Measurements from ENCODE around the gene GPR82. TPM values are rescaled to one million over a fixed set of nuclear protein-coding genes. Genes with fewer than 3 reads are reported as not detected.
"Not testable (repeated sequence)": the region's sequence is repeated elsewhere in the genome, so short reads cannot be mapped to it uniquely, and the experiment has no call there.

GPR82 gene, protein sequence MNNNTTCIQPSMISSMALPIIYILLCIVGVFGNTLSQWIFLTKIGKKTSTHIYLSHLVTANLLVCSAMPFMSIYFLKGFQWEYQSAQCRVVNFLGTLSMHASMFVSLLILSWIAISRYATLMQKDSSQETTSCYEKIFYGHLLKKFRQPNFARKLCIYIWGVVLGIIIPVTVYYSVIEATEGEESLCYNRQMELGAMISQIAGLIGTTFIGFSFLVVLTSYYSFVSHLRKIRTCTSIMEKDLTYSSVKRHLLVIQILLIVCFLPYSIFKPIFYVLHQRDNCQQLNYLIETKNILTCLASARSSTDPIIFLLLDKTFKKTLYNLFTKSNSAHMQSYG
- total RNA-seq (2014; rRNA removed; shearing (Covaris generic)): not detected in 2 replicates

DNA sequence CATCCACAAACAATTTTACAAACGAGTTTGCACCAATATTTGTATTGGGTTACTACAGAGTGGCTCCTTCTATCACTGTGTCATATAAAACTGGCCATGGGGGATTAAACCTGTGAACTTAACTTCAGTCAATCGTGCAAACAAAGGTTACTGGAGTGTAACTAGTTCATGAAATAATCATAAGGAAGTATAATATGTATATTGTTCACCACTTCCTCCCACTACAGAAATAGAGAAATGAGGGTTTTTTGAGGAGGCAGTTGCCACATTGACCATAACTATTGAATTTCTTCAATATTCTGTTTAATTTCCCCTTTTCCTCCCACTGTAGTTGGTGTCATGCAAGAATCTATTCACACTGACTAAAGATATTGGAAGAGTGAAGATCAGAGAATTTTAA, at the start of gene GPR82:
GPR82 (plus strand) TSS at position 356 of the 400 bp plus-strand sequence. CDS start 2,846 bp downstream, outside the sequence.
- no peak for DNase-seq (ENCODE audit: low read depth)

DNA sequence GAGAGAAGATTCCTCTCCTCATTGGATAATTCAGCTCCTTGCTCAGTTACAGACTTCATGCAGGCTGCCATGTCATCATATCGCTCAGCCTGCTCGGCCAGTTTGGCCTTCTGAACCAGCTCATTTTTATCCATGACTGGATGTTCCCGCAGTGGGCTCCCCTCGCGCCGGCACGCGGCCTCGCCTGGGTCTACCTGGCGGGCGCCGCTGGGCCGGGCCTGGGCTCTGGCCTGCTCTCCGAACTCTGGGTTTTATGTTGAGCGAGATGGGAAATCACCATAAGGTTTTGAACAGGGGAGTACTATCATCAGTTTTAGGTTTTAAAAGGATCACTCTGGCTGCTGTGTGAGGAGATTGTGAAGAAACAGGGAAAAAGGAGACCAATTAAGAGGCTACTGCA, 47.6 kb upstream of the GPR82 start:
- not testable (repeated sequence) for DNase-seq (ENCODE audit: low read depth)

DNA sequence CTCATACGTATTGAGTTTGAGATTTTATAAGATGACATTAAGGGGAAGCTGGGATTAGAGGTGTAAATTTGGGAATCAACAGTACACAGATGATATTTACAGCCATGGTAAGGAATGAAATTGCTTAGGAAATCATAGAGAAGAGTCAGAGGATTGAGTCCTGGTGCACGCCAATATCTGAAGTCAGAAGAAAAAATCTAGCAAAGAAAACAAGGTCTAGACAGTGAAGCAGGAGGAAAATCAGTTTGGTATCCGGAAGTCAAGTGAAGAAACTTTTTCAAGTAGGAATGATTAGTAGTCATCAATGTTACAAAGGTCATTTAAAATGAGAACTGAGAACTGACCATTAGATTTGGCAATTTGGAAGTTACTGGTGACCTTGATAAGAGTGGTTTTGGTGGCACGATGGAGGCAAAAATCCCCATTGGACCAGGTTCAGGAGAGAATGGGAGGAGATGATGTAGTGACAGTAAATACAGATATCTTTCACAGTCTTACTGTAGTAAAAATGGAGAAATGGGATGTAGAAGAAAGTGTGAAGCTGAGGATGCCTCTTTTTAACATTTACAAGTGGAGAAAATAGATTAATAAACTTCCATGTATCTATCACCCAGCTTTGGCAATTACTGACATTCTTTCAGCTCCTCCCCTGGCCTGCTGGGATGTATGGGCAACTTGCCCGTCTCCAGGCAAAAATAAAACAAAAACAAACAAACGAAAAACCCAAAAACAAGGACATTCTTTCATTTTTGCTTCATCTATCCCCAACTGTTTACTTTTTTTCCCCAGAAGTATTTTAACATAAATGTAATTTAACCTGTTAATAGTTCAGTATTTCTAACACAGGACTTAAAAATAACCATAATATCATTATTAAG, 46.6 kb upstream of the GPR82 start:
- DNase-seq (ENCODE audit: low read depth): no peak

DNA sequence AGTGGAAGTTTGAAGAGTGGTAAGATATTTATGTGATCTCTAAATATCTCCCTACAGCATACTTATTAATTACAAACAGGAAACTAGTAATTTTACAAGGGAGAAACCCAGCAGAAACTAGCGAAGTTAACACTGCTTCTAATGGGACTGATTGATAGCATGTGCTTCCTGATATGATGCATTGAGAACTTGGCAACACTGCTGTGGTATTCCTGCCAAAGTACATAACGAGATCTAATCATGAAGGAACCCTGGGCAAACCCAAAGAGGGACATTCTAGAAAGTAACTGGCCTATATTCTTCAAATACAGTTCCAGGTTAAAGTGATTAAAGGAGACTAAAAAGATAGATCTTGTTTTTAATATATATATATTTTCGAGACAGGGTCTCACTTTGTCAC, 39.8 kb upstream of the GPR82 start:
- no peak for DNase-seq (ENCODE audit: low read depth)

DNA sequence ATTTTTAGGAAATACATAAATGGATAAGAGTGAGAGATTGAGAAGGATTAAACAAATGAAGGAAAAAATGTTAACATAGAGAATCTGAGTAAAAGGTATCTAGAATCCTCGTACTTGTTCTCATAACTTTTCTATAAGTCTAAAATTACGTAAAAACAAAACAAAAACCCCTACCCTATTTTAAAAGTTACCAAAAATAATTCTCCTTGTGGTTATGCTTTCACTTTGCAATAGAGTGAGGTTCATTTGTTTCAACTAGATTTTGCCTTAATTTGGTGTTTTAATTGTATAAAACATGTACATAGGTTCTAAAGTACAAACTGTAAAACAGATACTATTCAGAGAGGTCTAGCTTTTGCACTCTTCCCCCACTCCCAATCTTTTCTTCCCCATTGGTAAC, 39.0 kb upstream of the GPR82 start:
- DNase-seq (ENCODE audit: low read depth): no peak

DNA sequence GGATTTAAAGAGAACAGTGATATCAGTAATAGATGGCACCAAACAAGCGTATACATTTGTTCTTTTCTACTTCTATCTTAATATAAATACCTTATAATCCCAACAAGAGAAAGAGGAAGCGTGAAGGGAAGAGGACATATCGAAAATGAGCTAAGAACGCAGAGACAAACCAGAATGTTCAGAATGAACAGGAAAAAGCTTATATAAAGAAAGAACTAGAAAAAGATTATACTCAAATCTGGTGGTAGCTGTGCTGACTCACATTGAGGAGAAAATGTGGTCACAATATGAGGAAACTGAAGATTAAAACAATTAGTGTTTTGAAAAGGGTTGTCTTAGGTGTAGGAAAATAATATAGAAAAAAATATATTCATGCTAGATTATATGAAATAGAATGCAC, 37.2 kb upstream of the GPR82 start:
- DNase-seq (ENCODE audit: low read depth): no peak

DNA sequence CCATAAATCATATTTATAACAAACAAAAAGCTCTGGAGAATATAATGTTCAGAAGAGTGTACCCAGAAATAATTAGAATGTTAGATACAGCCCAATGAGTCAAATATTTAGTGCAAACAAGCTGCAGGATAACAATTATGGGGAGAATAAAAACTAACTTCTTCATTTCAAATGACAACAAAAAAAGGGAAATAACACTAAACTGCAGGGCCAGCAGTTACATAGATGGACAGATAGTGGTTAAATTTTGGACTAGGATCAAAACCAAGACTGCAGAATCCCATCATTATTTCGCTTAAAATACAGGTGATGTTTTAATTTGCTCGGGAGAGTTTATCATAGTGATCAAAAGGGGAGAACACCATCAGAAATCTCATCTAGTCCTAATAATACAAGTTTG, 35.8 kb upstream of the GPR82 start:
- no peak for DNase-seq (ENCODE audit: low read depth)

DNA sequence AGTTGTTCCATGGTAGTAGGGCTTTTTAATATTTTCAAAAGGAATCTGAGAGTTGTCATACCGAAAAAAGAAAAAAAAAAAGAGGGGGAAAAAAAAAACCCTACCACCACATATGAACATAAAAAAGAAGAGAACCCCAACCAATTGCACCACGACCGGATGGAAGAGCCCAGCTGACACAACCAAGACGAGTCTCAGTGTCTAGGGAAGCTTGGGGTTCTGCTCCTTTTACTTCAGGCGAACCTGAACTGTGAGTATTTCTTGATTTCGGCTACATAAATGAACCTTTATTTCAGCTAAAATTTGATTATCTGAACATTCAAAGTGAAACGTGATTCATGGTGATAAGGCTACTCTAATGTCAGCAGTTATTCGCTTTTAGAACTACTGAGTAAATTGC, 35.1 kb upstream of the GPR82 start, which contains the start of gene GPR34:
GPR34 (plus strand) TSS at position 139 of the 400 bp plus-strand sequence. CDS start 6,661 bp downstream, outside the sequence.
- DNase-seq (ENCODE audit: low read depth): no peak

DNA sequence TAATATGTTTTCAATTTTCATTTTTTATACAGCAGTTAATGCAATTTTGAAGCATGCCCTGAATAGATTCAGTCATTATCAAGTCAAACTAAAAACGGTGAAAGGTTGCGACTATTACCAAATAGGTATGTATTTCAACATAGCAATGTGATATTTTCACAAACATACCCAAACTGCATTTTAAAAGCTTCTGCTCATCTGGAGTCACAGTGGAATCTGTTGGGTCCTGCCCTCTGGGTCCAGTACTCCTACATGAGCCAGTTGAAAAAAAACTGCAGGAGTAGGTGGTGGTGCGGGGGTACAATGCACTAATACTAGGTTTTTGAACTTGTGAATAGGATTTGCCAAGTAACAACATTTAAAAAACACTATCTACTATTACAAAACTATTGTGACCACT, 34.3 kb upstream of the GPR82 start:
- no peak for DNase-seq (ENCODE audit: low read depth)

DNA sequence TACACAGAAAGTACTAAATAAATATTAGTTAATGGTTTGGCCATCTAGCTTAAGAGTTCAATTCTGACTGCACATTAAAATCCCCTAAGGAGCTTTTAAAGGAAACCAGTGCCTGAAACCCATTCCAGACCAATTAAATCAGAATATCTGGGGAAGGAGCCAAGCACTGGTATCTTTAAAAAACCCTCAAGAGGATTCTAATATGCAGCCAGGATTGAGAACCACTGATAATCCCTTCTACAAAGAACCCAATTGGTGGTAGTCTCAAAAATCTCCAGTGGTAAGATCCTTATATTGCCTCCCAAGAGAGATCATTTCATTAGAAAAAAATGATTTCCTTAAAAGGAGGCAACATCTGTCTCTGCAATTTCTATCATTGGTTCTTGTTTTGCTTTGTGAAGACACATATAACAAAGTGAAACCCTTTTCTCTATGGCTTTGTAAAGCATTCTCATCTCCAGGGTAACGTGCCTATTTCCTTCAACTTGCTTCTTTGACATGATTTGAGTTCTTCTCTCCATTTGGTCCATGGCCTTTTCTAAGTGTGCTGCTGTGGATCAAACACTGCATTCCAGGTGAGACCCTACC, 31.7 kb upstream of the GPR82 start:
- no peak for DNase-seq (ENCODE audit: low read depth)

DNA sequence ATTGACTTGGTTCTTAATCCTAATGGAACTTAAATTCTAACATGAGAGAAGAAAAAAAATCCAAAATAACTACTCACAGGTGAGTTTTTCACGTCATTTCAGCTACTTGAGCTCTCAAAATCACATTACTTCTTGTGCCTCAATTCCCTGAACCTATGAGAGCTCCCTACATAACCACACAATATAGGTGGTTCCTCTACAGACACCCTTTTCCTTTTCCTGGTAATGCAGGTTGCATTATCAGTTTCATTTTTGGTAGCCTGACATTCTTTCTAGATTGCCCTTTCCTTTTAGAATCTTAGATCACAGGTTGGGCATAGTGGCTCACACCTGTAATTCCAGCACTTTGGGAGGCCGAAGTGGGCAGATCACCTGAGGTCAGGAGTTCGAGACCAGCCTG, 31.0 kb upstream of the GPR82 start:
- no peak for DNase-seq (ENCODE audit: low read depth)

DNA sequence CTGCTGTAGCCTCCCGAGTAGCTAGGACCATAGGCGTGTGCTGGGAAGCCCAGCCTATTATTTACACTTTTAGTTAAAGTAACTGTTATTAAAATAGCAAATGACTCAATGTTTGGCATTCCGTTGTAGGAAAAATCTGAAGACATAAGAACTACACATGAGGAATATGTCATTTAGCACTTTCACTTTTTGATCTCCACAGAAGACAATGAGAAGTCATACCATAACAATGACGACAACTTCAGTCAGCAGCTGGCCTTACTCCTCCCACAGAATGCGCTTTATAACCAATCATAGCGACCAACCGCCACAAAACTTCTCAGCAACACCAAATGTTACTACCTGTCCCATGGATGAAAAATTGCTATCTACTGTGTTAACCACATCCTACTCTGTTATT, 28.6 kb upstream of the GPR82 start:
- no peak for DNase-seq (ENCODE audit: low read depth)

DNA sequence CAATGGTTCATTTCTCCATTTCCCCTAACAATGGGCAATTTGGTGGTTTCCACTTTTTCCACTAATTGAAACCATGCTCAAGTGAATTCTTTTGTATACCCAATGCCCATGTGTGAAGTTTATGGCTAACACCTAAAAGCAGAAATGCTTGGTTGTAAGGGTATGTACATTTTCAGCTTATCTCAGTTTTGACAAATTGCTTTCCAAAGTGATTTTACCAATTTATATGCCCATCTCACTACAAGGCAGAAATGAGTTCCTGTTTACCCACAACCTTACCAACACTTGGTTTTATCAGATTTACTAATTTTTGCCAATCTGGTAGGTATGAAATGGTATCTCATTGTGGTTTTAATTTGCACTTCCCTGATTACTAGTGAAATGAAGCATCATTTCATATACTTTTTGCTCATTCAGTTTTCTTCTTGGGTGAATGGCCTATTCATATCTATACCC, 20.4 kb upstream of the GPR82 start:
- no peak for DNase-seq (ENCODE audit: low read depth)

DNA sequence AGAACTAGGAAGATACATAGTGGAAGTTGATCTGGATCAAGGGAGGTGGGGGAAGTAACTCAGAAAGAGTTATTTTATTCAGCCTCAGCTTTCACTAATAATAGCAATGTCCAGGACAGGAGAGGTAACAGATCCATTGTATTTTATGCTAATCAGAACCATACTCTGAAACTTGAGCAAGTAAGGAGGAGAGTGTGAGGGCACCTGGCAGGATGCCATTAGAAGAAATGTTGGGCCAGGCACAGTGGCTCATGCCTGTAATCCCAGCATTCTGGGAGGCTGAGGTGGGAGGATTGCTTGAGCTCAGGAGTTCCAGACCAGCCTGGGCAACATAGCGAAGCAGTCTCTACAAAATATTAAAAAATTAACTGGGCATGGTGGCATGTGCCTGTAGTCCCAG, 18.9 kb upstream of the GPR82 start:
- DNase-seq (ENCODE audit: low read depth): no peak

DNA sequence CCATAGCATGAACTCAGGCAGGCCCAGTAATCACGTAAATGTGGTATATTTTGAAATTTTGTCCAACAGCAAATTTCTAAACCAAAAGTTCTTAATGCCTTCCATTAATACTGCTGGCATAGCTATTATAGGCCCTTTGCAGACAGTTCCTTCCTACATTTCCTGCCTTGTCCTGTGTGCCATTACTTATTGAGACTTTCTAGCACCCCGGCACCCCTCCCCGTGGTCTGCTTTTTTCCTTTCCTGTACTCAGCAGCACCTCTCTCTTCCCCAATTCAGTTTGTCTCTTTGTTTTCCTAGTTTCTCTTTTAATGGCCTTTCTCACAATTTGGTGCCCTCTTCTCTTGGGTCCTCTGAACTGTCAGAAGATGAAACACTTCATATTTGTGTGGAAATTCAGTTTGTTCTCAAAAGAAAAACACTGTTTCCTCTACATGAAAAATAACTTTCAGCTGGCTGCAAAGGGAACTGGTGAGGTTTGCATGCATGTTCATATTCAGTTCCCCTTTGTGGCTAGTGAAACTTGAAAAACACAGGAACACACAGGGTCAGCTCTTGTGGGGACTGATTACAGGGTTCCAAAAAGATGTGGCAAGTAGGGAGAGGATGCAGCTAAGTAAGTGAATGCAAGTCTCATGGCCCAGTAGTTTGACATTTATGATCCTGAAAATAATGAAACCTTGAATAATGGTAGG, 18.2 kb upstream of the GPR82 start:
- DNase-seq (ENCODE audit: low read depth): no peak

DNA sequence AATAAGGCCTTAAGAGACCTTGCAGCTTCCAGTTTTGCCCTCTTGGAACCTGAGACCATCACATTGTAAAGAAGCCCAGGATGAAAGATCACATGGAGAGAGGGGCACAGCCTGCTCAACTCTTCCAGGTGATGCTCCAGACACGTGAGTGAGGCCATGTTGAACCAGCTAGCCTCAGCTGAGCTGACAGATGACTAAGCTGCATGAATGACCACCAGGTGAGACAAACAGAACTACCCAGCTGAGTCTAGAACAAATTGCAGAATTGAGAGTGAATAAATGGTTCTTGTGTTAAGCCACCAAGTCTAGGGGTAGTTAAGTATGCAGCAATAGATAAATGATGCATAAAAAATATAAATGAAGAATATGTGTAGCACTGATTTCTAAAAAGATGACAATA, 16.8 kb upstream of the GPR82 start:
- no peak for DNase-seq (ENCODE audit: low read depth)

DNA sequence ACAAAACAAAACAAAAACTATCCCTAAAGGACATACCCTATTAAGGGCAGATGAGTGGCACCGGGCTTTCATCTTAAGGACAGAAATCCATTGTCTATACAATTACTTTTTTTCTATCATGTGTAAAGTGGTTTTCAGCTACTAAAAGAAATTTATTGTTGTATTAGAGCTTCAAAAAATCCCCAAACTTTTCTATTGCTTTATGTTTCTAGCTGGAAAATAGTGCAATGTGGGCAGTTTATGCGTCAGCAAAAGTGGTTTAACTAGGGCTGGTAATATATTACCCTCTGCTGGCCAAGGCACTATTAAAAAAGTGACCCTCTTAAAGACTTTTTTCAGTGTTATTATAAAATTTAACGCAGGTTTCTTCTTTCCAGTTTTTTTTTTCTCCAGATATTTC, 15.5 kb upstream of the GPR82 start:
- no peak for DNase-seq (ENCODE audit: low read depth)

DNA sequence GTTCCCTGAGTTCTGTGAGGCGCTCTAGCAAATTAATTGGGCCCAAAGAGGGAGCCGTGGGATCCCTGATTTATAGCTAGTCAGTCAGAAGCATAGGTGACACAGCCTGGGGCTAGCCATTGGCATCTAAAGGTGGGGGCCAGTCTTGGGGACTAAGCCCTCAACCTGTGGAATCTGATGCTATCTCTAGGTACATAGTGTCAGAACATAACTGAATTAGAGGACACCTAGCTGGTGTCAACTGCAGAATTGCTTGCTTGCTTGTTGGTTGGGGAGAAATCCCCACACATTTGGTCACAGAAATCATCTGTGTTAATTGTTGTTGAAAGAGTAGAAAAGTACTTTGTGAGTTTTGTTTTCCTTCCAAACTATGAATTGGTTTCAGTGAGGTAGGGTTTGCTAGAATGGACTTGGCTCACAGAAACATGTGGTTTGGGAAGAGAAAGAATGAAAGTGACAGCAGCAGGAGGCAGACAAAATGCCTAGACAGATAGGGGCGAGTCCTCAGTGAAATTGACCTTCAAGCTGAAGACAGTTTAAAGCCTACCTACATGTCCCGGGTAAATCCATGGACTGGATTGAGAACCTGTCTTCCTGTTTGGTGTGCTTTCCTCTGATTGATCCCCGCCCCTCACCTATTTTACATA, 12.8 kb upstream of the GPR82 start:
- no peak for DNase-seq (ENCODE audit: low read depth)

DNA sequence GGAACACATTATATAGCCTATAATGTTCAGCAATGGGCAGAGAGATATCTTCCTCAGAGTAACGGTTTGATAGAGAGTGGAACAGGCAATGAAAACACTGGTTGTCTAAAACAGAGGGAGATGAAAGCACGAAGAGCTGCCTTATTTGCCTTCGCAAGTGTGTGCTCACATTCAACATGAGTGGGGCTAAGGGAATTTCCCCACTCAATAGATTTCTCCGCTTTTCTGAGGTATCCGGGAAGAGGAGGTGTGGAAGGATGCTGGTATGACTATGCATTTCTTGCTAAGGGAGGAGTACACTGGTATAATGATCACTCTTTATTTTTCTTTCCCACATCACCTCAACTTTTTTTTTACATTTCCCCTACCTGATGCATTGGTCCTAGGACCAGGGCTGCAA, 7.8 kb upstream of the GPR82 start:
- DNase-seq (ENCODE audit: low read depth): no peak

DNA sequence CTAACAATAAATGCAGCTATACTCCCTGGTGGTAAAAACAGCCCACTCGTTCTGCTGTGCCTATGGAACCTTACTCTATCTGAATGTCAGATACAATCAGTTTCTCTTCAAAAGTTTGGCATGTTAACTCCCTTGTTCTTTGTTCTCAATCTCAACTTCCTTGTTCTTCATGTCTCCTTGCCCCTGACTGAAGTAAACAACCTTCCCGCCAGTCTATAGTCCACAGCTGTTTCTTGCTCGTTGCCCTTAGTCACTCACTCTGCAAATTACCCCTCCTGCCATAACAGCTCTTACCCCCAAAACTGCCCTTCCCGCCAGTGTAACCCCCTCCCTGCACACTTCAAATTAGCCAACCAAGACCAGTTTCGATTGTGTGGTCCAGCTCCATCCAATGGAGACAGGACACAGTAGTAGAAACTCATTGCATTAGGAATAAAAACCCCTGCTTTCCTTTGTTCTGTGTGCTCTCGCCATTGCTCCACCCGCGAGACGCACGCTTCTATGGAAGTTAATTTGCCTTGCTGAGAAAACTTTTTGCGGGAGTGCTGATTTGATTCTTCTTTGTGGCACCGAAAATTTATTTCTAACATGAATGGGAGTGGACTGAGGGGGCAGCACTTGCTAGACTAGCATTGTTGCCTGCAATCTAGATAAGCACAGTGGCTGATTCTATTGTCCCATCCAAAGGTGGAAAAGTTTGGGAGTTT, 7.1 kb upstream of the GPR82 start:
- no peak for DNase-seq (ENCODE audit: low read depth)

All from RPMI7951 (cell line).